Measurements from ENCODE around the gene LMCD1. TPM values are rescaled to one million over a fixed set of nuclear protein-coding genes. Genes with fewer than 3 reads are reported as not detected.

Gene LMCD1
- total RNA-seq, 1 experiment from 2014 or later: 23.9 TPM

DNA sequence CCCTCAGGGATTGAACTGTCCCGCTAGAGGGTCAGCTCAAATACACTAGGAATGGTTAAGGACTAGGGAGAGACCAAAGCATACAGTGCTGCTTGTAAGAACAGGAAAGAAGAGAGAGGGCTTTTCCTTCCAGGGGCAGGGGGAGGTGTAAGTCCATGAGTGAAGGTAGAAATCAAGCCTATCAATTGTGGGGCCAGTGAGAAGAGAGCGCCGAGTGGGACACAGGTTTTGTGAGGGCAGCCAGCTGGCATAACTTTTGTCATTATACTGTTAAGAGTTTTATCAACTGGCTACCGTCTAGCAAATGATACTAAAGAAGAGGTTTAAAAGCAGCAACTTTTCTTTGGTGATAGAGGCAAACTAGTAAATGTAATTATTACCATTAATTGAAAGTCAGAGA is 45.0 kb downstream of the LMCD1 start:
- H3K27ac Mint-ChIP-seq (ENCODE audit: unreplicated experiment): peak overlapping the region; percentile 13
- H3K9me3 Mint-ChIP-seq (ENCODE audit: unreplicated experiment): no peaks in the 10 kb centered on the region
- ChIA-PET CTCF (no interaction called here), POLR2A (no interaction called here)
- H3K36me3 ChIP-seq (ENCODE audit: control insufficient read depth, insufficient read depth, low read length): no peaks in the 10 kb centered on the region; the same call in 1 of the 2 replicates
- no peak overlapping the region for H3K4me3 ChIP-seq (ENCODE audit: low read depth, low read length)
- TF ChIP-seq, protein P1, sequence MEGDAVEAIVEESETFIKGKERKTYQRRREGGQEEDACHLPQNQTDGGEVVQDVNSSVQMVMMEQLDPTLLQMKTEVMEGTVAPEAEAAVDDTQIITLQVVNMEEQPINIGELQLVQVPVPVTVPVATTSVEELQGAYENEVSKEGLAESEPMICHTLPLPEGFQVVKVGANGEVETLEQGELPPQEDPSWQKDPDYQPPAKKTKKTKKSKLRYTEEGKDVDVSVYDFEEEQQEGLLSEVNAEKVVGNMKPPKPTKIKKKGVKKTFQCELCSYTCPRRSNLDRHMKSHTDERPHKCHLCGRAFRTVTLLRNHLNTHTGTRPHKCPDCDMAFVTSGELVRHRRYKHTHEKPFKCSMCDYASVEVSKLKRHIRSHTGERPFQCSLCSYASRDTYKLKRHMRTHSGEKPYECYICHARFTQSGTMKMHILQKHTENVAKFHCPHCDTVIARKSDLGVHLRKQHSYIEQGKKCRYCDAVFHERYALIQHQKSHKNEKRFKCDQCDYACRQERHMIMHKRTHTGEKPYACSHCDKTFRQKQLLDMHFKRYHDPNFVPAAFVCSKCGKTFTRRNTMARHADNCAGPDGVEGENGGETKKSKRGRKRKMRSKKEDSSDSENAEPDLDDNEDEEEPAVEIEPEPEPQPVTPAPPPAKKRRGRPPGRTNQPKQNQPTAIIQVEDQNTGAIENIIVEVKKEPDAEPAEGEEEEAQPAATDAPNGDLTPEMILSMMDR (IDR thresholded peaks at IDR 0.05; ENCODE audit: insufficient read depth in 1 of 2, low read depth in 1 of 2, low read length in 1 of 2, severe bottlenecking in 1 of 2, unreplicated experiment in 1 of 2): no peak
- H3K27me3 Mint-ChIP-seq (ENCODE audit: insufficient read depth, unreplicated experiment): no peaks in the 10 kb centered on the region
- no peak overlapping the region for H3K4me3 Mint-ChIP-seq (ENCODE audit: unreplicated experiment)
- no peaks in the 10 kb centered on the region for H3K9me3 ChIP-seq
- DNase-seq: no peak
- peaks cover 26% of the 10 kb centered on the region for H3K36me3 Mint-ChIP-seq (ENCODE audit: insufficient read depth, unreplicated experiment)
- no TSS peak for BruUV-seq (replicated peaks)
- no peaks in the 10 kb centered on the region for H3K27me3 ChIP-seq (replicated peaks; ENCODE audit: control insufficient read depth, insufficient read depth, low read length)
- intact Hi-C loops (cut with micrococcal nuclease; ENCODE audit: unreplicated experiment): no loop called here
- no peaks in the 10 kb centered on the region for H3K4me1 ChIP-seq
- no peaks in the 10 kb centered on the region for H3K4me1 Mint-ChIP-seq (ENCODE audit: low read depth, unreplicated experiment)

DNA sequence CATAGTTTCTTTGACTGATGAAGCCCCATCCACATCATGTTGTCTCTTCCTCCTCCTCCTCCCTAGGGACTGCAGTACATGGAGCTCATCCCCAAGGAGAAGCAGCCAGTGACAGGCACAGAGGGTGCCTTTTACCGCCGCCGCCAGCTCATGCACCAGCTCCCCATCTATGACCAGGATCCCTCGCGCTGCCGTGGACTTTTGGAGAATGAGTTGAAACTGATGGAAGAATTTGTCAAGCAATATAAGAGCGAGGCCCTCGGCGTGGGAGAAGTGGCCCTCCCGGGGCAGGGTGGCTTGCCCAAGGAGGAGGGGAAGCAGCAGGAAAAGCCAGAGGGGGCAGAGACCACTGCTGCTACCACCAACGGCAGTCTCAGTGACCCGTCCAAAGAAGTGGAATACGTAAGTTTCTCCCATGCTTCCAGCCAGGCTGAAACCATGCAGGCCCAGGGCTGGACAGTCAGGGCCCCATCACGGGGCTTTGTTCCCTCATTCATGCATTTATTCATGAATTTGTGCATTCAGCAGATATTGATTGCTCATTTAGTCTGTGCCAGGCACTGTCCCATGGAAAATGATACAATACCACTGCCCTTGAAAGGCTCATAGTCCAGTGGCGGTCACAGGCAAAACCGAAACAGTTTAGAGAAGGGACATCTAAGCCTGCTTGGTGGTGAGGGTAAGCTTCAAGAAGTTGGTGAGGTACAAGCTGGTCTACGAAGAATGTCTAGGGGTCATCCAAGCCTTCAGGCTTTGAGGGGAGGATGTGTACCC is 47.1 kb downstream of the LMCD1 start:
- ChIA-PET POLR2A (no interaction called here), CTCF (no interaction called here)
- H3K4me1 Mint-ChIP-seq (ENCODE audit: low read depth, unreplicated experiment): no peaks in the 10 kb centered on the region
- BruUV-seq (replicated peaks): no TSS peak
- peaks cover 15% of the 10 kb centered on the region for H3K36me3 Mint-ChIP-seq (ENCODE audit: insufficient read depth, unreplicated experiment)
- TF ChIP-seq, protein P1 (IDR thresholded peaks at IDR 0.05; ENCODE audit: insufficient read depth in 1 of 2, low read depth in 1 of 2, low read length in 1 of 2, severe bottlenecking in 1 of 2, unreplicated experiment in 1 of 2): no peak
- H3K4me1 ChIP-seq: no peaks in the 10 kb centered on the region
- H3K9me3 Mint-ChIP-seq (ENCODE audit: unreplicated experiment): no peaks in the 10 kb centered on the region
- H3K4me3 Mint-ChIP-seq (ENCODE audit: unreplicated experiment): no peak overlapping the region
- no peaks in the 10 kb centered on the region for H3K36me3 ChIP-seq (ENCODE audit: control insufficient read depth, insufficient read depth, low read length)
- H3K27ac Mint-ChIP-seq (ENCODE audit: unreplicated experiment): no peak overlapping the region
- no peak for DNase-seq
- H3K27me3 ChIP-seq (replicated peaks; ENCODE audit: control insufficient read depth, insufficient read depth, low read length): no peaks in the 10 kb centered on the region
- H3K27me3 Mint-ChIP-seq (ENCODE audit: insufficient read depth, unreplicated experiment): no peaks in the 10 kb centered on the region
- no peak overlapping the region for H3K4me3 ChIP-seq (ENCODE audit: low read depth, low read length)
- no peaks in the 10 kb centered on the region for H3K9me3 ChIP-seq
- intact Hi-C loops (cut with micrococcal nuclease; ENCODE audit: unreplicated experiment): no loop called here

DNA sequence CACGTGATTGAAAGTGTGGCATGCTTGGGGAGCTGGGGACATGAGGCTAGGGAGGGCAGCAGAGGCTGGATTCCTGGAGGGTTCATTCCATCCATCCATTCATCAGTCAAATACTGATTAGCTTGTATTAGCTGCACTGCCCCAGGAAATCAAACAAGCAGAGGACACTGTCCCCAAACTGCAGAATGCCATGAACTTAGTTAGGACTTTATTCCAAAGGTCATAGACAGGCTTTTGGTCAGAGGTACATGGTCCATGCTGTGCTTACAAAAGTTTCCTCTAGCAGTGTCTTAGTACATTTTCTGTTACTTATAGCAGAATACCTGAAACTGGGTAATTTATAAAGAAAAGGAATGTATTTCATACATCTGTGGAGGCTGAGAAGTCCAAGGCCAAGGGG is 47.7 kb downstream of the LMCD1 start:
- BruUV-seq (replicated peaks): no TSS peak
- CTCF ChIA-PET: no interaction called here
- H3K27ac Mint-ChIP-seq (ENCODE audit: unreplicated experiment): no peak overlapping the region

More for the DNA sequence above, 47.7 kb downstream of the LMCD1 start:
- no peaks in the 10 kb centered on the region for H3K9me3 ChIP-seq
- Mint-ChIP-seq H3K36me3 (ENCODE audit: insufficient read depth, unreplicated experiment) (peaks cover 15% of the 10 kb centered on the region), H3K9me3 (ENCODE audit: unreplicated experiment) (no peaks in the 10 kb centered on the region), H3K4me3 (ENCODE audit: unreplicated experiment) (no peak overlapping the region), H3K4me1 (ENCODE audit: low read depth, unreplicated experiment) (no peaks in the 10 kb centered on the region), H3K27me3 (ENCODE audit: insufficient read depth, unreplicated experiment) (no peaks in the 10 kb centered on the region)
- no peaks in the 10 kb centered on the region for H3K4me1 ChIP-seq
- no peak overlapping the region for H3K4me3 ChIP-seq (ENCODE audit: low read depth, low read length)
- DNase-seq: no peak
- H3K36me3 ChIP-seq (ENCODE audit: control insufficient read depth, insufficient read depth, low read length): no peaks in the 10 kb centered on the region
- TF ChIP-seq, protein P1 (IDR thresholded peaks at IDR 0.05; ENCODE audit: insufficient read depth in 1 of 2, low read depth in 1 of 2, low read length in 1 of 2, severe bottlenecking in 1 of 2, unreplicated experiment in 1 of 2): no peak
- intact Hi-C loops (cut with micrococcal nuclease; ENCODE audit: unreplicated experiment): no loop called here
- POLR2A ChIA-PET: no interaction called here
- no peaks in the 10 kb centered on the region for H3K27me3 ChIP-seq (replicated peaks; ENCODE audit: control insufficient read depth, insufficient read depth, low read length)
